Smooth muscle cell (in vitro differentiated cells): ENCODE results near the gene LSM8. TPM values are rescaled to one million over a fixed set of nuclear protein-coding genes. Genes with fewer than 3 reads are reported as not detected.

Experiments
- DNase-seq: peaks from one replicate; lab custom pipeline; 2025; ENCODE audit not compliant: unreplicated experiment; lab: John Stamatoyannopoulos, UW
- H2AFZ ChIP-seq: fragments of 200-600 bp; sonication (generic); 2 replicates; pipeline ENCODE4 v1.6.0; 2016; ENCODE audit warnings: antibody characterized with exemption, low read depth, mild to moderate bottlenecking
- H3F3A ChIP-seq: fragments of 200-600 bp; sonication (generic); 2 replicates; pipeline ENCODE4 v1.6.0; 2017; ENCODE audit warnings: antibody characterized with exemption, low read depth
- H3K27ac ChIP-seq: fragments of 200-600 bp; sonication (generic); 2 replicates; pipeline ENCODE4 v1.5.1; 2016; ENCODE audit warnings: low read depth, mild to moderate bottlenecking
- H3K27me3 ChIP-seq: fragments of 200-600 bp; sonication (generic); 2 replicates; pipeline ENCODE4 v1.6.1; 2016; ENCODE audit warnings: low read depth, mild to moderate bottlenecking
- H3K36me3 ChIP-seq: fragments of 200-600 bp; sonication (generic); 2 replicates; pipeline ENCODE4 v1.5.1; 2016; ENCODE audit warnings: low read depth
- H3K4me1 ChIP-seq: fragments of 200-600 bp; sonication (generic); 2 replicates; pipeline ENCODE4 v1.5.1; 2016; ENCODE audit warnings: low read depth
- H3K4me2 ChIP-seq: fragments of 200-600 bp; sonication (generic); 2 replicates; pipeline ENCODE4 v1.6.0; 2016; ENCODE audit warnings: mild to moderate bottlenecking
- H3K4me3 ChIP-seq: fragments of 200-600 bp; sonication (generic); 2 replicates; pipeline ENCODE4 v1.5.1; 2016; ENCODE audit warnings: mild to moderate bottlenecking
- H3K79me2 ChIP-seq: fragments of 200-600 bp; sonication (generic); 2 replicates; pipeline ENCODE4 v1.6.0; 2016; ENCODE audit warnings: low read depth, mild to moderate bottlenecking
- H3K9ac ChIP-seq: fragments of 200-600 bp; sonication (generic); 2 replicates; pipeline ENCODE4 v1.6.0; 2016; ENCODE audit warnings: low read depth
- H3K9me3 ChIP-seq: fragments of 200-600 bp; sonication (generic); replicated peaks from 2 replicates; pipeline ENCODE4 v1.5.1; 2016; ENCODE audit warnings: low read depth
- H4K20me1 ChIP-seq: fragments of 200-600 bp; sonication (generic); 2 replicates; pipeline ENCODE4 v1.6.0; 2016; ENCODE audit warnings: low read depth
- CTCF ChIP-seq: fragments of 200-600 bp; sonication (generic); IDR thresholded peaks from 2 replicates; pipeline ENCODE4 v1.5.1; 2017; ENCODE audit warnings: borderline replicate concordance, mild to moderate bottlenecking, antibody characterized with exemption; ENCODE audit not compliant: insufficient read depth, poor library complexity, severe bottlenecking
- WGBS: methylation state at CpG from one replicate; pipeline ENCODE4 v1.1.7; 2016; ENCODE audit warnings: low lambda C conversion rate; 5-methylcytosine and 5-hydroxymethylcytosine counted together
- polyA plus RNA-seq: library from polyadenylated mRNA; unstranded; fragments of >200 nt; fragmentation: Nextera tagmentation; extraction: Ambion mirVana; gene quantifications from 2 replicates; pipeline ENCODE4 v1.2.1, GENCODE V29; 2016
- total RNA-seq: library from RNA; depleted of rRNA; stranded (reverse); fragments of >200 nt; gene quantifications from 2 replicates; pipeline ENCODE4 v1.2.3, GENCODE V29; 2014

The LSM8 gene
- total and polyA plus RNA-seq, 2 experiments from 2014 or later, result 36.8 to 38.2 TPM

GRCh38 chr7:118220583-118220982 lies 36.6 kb downstream of the LSM8 start:
- no peak for DNase-seq
- Histone ChIP-seq H3K27ac (no peak overlapping the region), H3K4me3 (no peak overlapping the region), H3K4me2 (no peak overlapping the region), H4K20me1 (no peaks in the 10 kb centered on the region), H3F3A (no peaks in the 10 kb centered on the region), H3K27me3 (no peaks in the 10 kb centered on the region), H3K79me2 (no peaks in the 10 kb centered on the region), H3K9ac (no peak overlapping the region), H3K36me3 (no peaks in the 10 kb centered on the region), H3K9me3 (no peaks in the 10 kb centered on the region), H3K4me1 (no peaks in the 10 kb centered on the region), H2AFZ (no peak overlapping the region)
- no peak for TF ChIP-seq CTCF
- WGBS, result 60% methylated on average over 3 of the region's 3 CpGs

GRCh38 chr7:118222591-118222990 lies 38.6 kb downstream of the LSM8 start:
- Histone ChIP-seq H3K4me3 (no peak overlapping the region), H3K27me3 (no peaks in the 10 kb centered on the region), H3K79me2 (no peaks in the 10 kb centered on the region), H2AFZ (no peak overlapping the region), H3K9me3 (no peaks in the 10 kb centered on the region), H3F3A (no peaks in the 10 kb centered on the region), H3K4me1 (no peaks in the 10 kb centered on the region), H3K9ac (no peak overlapping the region), H3K4me2 (no peak overlapping the region), H3K36me3 (no peaks in the 10 kb centered on the region), H3K27ac (no peak overlapping the region), H4K20me1 (no peaks in the 10 kb centered on the region)
- no peak for DNase-seq
- 88% methylated on average over 1 of the region's 1 CpG for WGBS
- TF ChIP-seq CTCF, result no peak

- no peak within 1 kb of the TSS for H3K27ac ChIP-seq
- H3K4me1 ChIP-seq, result no peaks in the 10 kb centered on the region
- H2AFZ ChIP-seq, result no peak within 1 kb of the TSS
- H3K9ac ChIP-seq, result no peak within 1 kb of the TSS
- 95% methylated on average over 18 of the region's 18 CpGs for WGBS
- no peaks in the 10 kb centered on the region for H4K20me1 ChIP-seq
- no peaks in the 10 kb centered on the region for H3K9me3 ChIP-seq
- TF ChIP-seq CTCF, result no peak
- no peak for DNase-seq
- no peaks in the 10 kb centered on the region for H3K36me3 ChIP-seq
- no peaks in the 10 kb centered on the region for H3F3A ChIP-seq
- H3K4me2 ChIP-seq, result no peak within 1 kb of the TSS
- H3K27me3 ChIP-seq, result no peaks in the 10 kb centered on the region
- no peaks in the 10 kb centered on the region for H3K79me2 ChIP-seq
- H3K4me3 ChIP-seq, result no peak within 1 kb of the TSS
Measured at GRCh38 chr7:118224521-118224920, 40.6 kb downstream of the LSM8 start, which contains the start of gene ANKRD7. ANKRD7 (plus strand) TSS chr7:118224704; CDS start chr7:118224831, 127 bp downstream.

GRCh38 chr7:118232837-118233236 lies 48.9 kb downstream of the LSM8 start:
- H3K4me3 ChIP-seq, result no peak overlapping the region
- no peaks in the 10 kb centered on the region for H3K36me3 ChIP-seq
- no peak for TF ChIP-seq CTCF
- H3F3A ChIP-seq, result no peaks in the 10 kb centered on the region
- no peak overlapping the region for H3K9ac ChIP-seq
- peak overlapping the region; percentile 3 for H3K27ac ChIP-seq
- peak overlapping the region; percentile 33 for H3K4me2 ChIP-seq
- no peaks in the 10 kb centered on the region for H3K27me3 ChIP-seq
- WGBS, result 63% methylated on average over 1 of the region's 1 CpG
- no peaks in the 10 kb centered on the region for H3K9me3 ChIP-seq
- no peaks in the 10 kb centered on the region for H4K20me1 ChIP-seq
- H3K4me1 ChIP-seq, result peaks cover 22% of the 10 kb centered on the region
- no peak overlapping the region for H2AFZ ChIP-seq
- H3K79me2 ChIP-seq, result no peaks in the 10 kb centered on the region
- DNase-seq, result no peak
